IgD-negative memory B cell (primary cell): Measurements from ENCODE around the gene AGAP1. TPM values are rescaled to one million over a fixed set of nuclear protein-coding genes. Genes with fewer than 3 reads are reported as not detected.
A peak's percentile ranks its signal among the peaks of the same experiment; 100 is the strongest.
"Not testable (repeated sequence)": the region's sequence is repeated elsewhere in the genome, so short reads cannot be mapped to it uniquely, and the experiment has no call there.

Source experiments
- H3K27ac Mint-ChIP-seq, 3 donors: one replicate each; pipeline ENCODE4 v1.8.0; 2020 to 2022; ENCODE audit warnings: mild to moderate bottlenecking in 3 of 3, mixed read lengths in 3 of 3, moderate library complexity in 1 of 3
- H3K27me3 Mint-ChIP-seq: one replicate; pipeline ENCODE4 v1.8.0; 2021; ENCODE audit warnings: mixed read lengths
- H3K36me3 Mint-ChIP-seq: one replicate; pipeline ENCODE4 v1.8.0; 2020; ENCODE audit warnings: mild to moderate bottlenecking, mixed read lengths
- H3K4me1 Mint-ChIP-seq, 3 donors: one replicate each; pipeline ENCODE4 v1.8.0; 2020 to 2022; ENCODE audit warnings: mixed read lengths in 3 of 3, mild to moderate bottlenecking in 1 of 3
- H3K4me3 Mint-ChIP-seq, 4 donors: one replicate each; pipeline ENCODE4 v1.8.0; 2020 to 2022; ENCODE audit warnings: mild to moderate bottlenecking in 4 of 4, mixed read lengths in 4 of 4, moderate library complexity in 3 of 4
- H3K9me3 Mint-ChIP-seq, 3 donors: one replicate each; pipeline ENCODE4 v1.8.0; 2020 to 2021; ENCODE audit warnings: mixed read lengths in 3 of 3, mild to moderate bottlenecking in 1 of 3
- polyA plus RNA-seq: library from polyadenylated mRNA; unstranded; fragments of 300-500 nt; fragmentation: Illumina TruSeq; gene quantifications from one replicate; pipeline ENCODE4 v1.2.3, GENCODE V29; 2021

Gene AGAP1
- polyA plus RNA-seq, 1 donor from 2014 or later = not detected

GRCh38 chr2:235596272-235596671, 102.4 kb downstream of the AGAP1 start:
- H3K9me3 Mint-ChIP-seq = peaks cover 0 to 5% (median 1%) of the 10 kb centered on the region in 3 donors
- no peaks in the 10 kb centered on the region for H3K36me3 Mint-ChIP-seq
- H3K4me1 Mint-ChIP-seq = no peaks in the 10 kb centered on the region
- H3K4me3 Mint-ChIP-seq = no peak overlapping the region
- H3K27me3 Mint-ChIP-seq = peaks cover 2% of the 10 kb centered on the region
- H3K27ac Mint-ChIP-seq = no peak overlapping the region

- Mint-ChIP-seq H3K4me1 (no peaks in the 10 kb centered on the region), H3K27ac (no peak overlapping the region), H3K36me3 (no peaks in the 10 kb centered on the region), H3K9me3 (peaks cover 2 to 5% (median 3%) of the 10 kb centered on the region in 3 donors), H3K27me3 (no peaks in the 10 kb centered on the region), H3K4me3 (no peak overlapping the region)
Measured at GRCh38 chr2:235597081-235597615, 103.3 kb downstream of the AGAP1 start.

GRCh38 chr2:235598026-235598425, 104.2 kb downstream of the AGAP1 start:
- H3K4me3 Mint-ChIP-seq = peak overlapping the region in 1 of 4 donors; percentile 47
- no peaks in the 10 kb centered on the region for H3K4me1 Mint-ChIP-seq
- H3K36me3 Mint-ChIP-seq = no peaks in the 10 kb centered on the region
- peaks cover 5 to 7% (median 6%) of the 10 kb centered on the region in 3 donors for H3K9me3 Mint-ChIP-seq
- no peaks in the 10 kb centered on the region for H3K27me3 Mint-ChIP-seq
- no peak overlapping the region for H3K27ac Mint-ChIP-seq

- no peaks in the 10 kb centered on the region for H3K36me3 Mint-ChIP-seq
- H3K27me3 Mint-ChIP-seq = no peaks in the 10 kb centered on the region
- H3K27ac Mint-ChIP-seq = no peak overlapping the region
- peaks cover 4 to 14% (median 7%) of the 10 kb centered on the region in 3 donors for H3K9me3 Mint-ChIP-seq
- H3K4me3 Mint-ChIP-seq = no peak overlapping the region
- H3K4me1 Mint-ChIP-seq = no peaks in the 10 kb centered on the region
Measured at GRCh38 chr2:235598532-235599531, 105.0 kb downstream of the AGAP1 start.

- no peaks in the 10 kb centered on the region for H3K27me3 Mint-ChIP-seq
- H3K4me3 Mint-ChIP-seq = no peak overlapping the region
- H3K9me3 Mint-ChIP-seq = peaks cover 4 to 14% (median 7%) of the 10 kb centered on the region in 3 donors
- H3K4me1 Mint-ChIP-seq = no peaks in the 10 kb centered on the region
- no peaks in the 10 kb centered on the region for H3K36me3 Mint-ChIP-seq
- no peak overlapping the region for H3K27ac Mint-ChIP-seq
Measured at GRCh38 chr2:235599596-235600338, 105.9 kb downstream of the AGAP1 start.

- Mint-ChIP-seq H3K9me3 (peaks cover 4 to 14% (median 7%) of the 10 kb centered on the region in 3 donors), H3K4me1 (no peaks in the 10 kb centered on the region), H3K27ac (no peak overlapping the region), H3K36me3 (no peaks in the 10 kb centered on the region), H3K27me3 (no peaks in the 10 kb centered on the region), H3K4me3 (no peak overlapping the region)
Measured at GRCh38 chr2:235600406-235600805, 106.6 kb downstream of the AGAP1 start.

GRCh38 chr2:235600926-235601325, 107.1 kb downstream of the AGAP1 start:
- Mint-ChIP-seq H3K27me3 (no peaks in the 10 kb centered on the region), H3K27ac (no peak overlapping the region), H3K36me3 (no peaks in the 10 kb centered on the region), H3K4me3 (no peak overlapping the region), H3K4me1 (no peaks in the 10 kb centered on the region), H3K9me3 (peaks cover 4 to 14% (median 7%) of the 10 kb centered on the region in 3 donors)

- H3K9me3 Mint-ChIP-seq = peaks cover 4 to 14% (median 7%) of the 10 kb centered on the region in 3 donors
- H3K27me3 Mint-ChIP-seq = peaks cover 4% of the 10 kb centered on the region
- peak overlapping the region in 1 of 3 donors; percentile 55 for H3K27ac Mint-ChIP-seq
- H3K36me3 Mint-ChIP-seq = no peaks in the 10 kb centered on the region
- H3K4me1 Mint-ChIP-seq = no peaks in the 10 kb centered on the region
- H3K4me3 Mint-ChIP-seq = no peak overlapping the region
Measured at GRCh38 chr2:235601960-235602704, 108.3 kb downstream of the AGAP1 start.

- H3K4me1 Mint-ChIP-seq, H3K27ac Mint-ChIP-seq: not testable (repeated sequence)
- peaks cover 4 to 14% (median 7%) of the 10 kb centered on the region in 3 donors for H3K9me3 Mint-ChIP-seq
Measured at GRCh38 chr2:235602971-235603370, 109.1 kb downstream of the AGAP1 start.

GRCh38 chr2:235603659-235604058, 109.8 kb downstream of the AGAP1 start:
- Mint-ChIP-seq H3K36me3 (no peaks in the 10 kb centered on the region), H3K27me3 (peaks cover 8% of the 10 kb centered on the region), H3K9me3 (peaks cover 4 to 14% (median 7%) of the 10 kb centered on the region in 3 donors), H3K27ac (no peak overlapping the region), H3K4me1 (no peaks in the 10 kb centered on the region), H3K4me3 (no peak overlapping the region)

More at GRCh38 chr2:235602971-235603370, 109.1 kb downstream of the AGAP1 start:
- not testable (repeated sequence) for H3K27me3 Mint-ChIP-seq, H3K4me3 Mint-ChIP-seq, H3K36me3 Mint-ChIP-seq

- Mint-ChIP-seq H3K4me1 (no peaks in the 10 kb centered on the region), H3K4me3 (no peak overlapping the region), H3K9me3 (peaks cover 4 to 14% (median 9%) of the 10 kb centered on the region in 3 donors), H3K27me3 (peaks cover 8% of the 10 kb centered on the region), H3K27ac (no peak overlapping the region), H3K36me3 (no peaks in the 10 kb centered on the region)
Measured at GRCh38 chr2:235605312-235606003, 111.6 kb downstream of the AGAP1 start.

GRCh38 chr2:235606004-235606715, 112.3 kb downstream of the AGAP1 start:
- H3K36me3 Mint-ChIP-seq = no peaks in the 10 kb centered on the region
- peaks cover 8% of the 10 kb centered on the region for H3K27me3 Mint-ChIP-seq
- H3K27ac Mint-ChIP-seq = no peak overlapping the region
- H3K4me3 Mint-ChIP-seq = no peak overlapping the region
- no peaks in the 10 kb centered on the region for H3K4me1 Mint-ChIP-seq
- peaks cover 2 to 14% (median 11%) of the 10 kb centered on the region in 3 donors for H3K9me3 Mint-ChIP-seq

GRCh38 chr2:235607546-235608199, 113.8 kb downstream of the AGAP1 start:
- peaks cover 10% of the 10 kb centered on the region for H3K27me3 Mint-ChIP-seq
- no peaks in the 10 kb centered on the region for H3K4me1 Mint-ChIP-seq
- no peak overlapping the region for H3K27ac Mint-ChIP-seq
- peaks cover 2 to 8% (median 5%) of the 10 kb centered on the region in 3 donors for H3K9me3 Mint-ChIP-seq
- H3K36me3 Mint-ChIP-seq = no peaks in the 10 kb centered on the region
- no peak overlapping the region for H3K4me3 Mint-ChIP-seq
